NK-92 treated with Interleukin-12 subunit alpha and Interleukin-12 subunit beta, amount 100 ng/mL, for 24 hours (cell line): ENCODE measurements around the gene C11orf21.
"Not testable (repeated sequence)": the region's sequence is repeated elsewhere in the genome, so short reads cannot be mapped to it uniquely, and the experiment has no call there.

Experiments
- DNase-seq: peaks from one replicate; lab custom pipeline; 2025; lab: John Stamatoyannopoulos, UW

Gene C11orf21

DNA sequence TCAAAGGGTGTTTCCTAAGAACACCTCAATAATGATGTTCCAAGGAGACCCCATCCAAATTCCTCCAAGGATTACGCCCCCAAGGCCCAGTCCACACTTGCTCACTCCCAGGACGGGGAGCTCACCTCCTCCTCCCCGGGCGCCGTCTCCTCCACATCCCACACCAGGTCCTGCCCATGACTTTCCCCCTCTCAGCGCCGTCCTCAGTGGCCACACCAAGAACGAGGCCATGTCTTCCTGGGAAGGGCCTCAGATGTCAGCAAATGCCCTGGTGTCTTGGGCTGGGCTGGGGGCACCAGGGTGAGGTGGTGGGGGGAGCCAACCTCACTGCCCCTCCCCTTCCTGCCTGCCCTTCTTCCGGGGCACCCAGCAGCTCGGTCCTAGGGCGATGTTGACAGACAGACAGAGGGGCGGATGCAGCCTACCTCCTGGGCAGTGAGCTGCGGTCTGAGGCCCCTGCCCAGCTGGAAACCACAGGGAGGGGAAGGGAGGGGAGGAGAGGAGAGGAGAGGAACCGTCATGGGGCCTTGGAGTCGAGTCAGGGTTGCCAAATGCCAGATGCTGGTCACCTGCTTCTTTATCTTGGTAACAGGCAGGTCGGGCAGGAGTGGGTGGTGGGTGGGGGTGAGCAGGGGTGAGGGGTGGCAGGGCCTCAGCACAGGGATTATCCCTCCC is at the start of gene C11orf21, which contains the start of gene TSPAN32:
TSS of gene C11orf21 (minus strand) at position 288 of the 675 bp plus-strand sequence. CDS start at position 178, 110 bp downstream.
TSS of gene TSPAN32 (plus strand) at position 383 of the 675 bp plus-strand sequence. CDS start at position 520, 137 bp downstream.
- DNase-seq, result peak; percentile 57

DNA sequence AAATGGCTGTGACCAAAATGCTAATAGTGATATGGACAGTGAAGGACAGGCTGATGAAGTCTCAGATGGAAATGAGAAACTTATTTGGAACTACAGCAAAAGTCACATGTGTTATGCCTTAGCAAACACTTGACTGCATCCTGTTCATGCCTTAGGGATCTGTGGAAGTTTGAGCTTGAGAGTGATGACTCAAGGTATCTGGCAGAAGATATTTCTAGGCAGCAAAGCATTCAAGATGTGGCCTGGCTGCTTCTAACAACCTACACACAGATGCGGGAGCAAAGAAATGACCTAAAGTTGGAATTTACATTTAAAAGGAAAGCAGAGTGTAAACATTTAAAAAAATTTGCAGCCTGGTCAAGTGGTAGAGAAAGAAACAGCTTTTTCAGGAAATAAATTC is 47.3 kb upstream of the C11orf21 start:
- DNase-seq, result no peak

DNA sequence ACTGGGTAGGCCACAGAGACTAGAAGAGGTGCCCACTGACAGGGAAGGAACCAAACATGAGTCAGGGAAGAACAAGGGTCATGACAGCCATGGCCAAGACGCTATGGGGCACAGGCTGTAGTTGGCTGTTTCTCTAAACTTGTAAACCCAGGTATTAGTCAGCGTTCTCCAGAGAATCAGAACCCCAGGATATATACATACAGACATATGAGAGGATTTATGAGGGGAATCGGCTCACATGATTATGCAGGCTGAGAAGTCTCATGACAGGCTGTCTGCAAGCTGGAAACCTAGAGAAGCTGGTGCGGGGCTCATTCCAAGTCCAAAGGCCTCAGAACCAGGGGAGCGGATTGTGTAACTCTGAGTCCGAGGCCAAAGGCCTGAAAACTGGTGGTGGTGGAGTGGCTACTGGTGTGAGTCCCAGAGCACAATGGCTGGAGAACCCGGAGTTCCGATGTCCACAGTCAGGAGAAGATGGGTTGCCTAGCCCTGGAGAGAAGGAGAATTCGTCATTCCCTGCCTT is 45.7 kb upstream of the C11orf21 start:
- DNase-seq, result no peak

DNA sequence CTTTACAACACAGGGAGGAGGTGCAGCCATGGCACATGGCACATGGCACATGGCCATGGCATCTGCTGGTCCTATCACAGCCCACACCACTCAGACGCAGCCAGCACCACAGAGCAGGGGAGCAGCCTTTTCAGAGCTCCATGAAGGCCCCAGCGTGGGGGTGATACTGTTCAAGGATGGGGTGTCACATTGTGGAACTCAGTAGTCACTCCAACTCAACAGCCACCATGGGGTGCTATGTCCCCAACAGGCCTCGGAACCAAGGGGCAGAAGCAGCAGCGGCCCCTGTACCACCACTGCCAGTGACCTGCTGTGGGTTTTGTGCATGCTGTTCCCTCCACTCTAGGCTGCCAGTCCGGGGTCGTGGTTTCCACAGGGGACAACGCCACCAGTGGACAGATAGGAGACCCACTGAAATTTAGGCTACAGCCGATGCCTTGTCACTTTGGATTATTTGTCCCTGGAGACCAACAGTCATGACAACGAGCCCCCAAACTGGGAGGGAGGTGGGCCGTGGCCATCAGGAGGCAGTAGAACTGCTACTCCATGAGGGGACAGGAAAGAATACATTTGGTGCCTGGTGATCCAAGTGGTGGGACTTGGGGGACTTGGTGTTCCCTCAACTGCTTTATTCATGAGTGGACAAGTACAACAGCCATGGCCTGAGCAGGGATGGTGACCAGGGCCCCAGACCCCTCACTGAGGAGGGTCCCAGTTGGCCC is 45.0 kb upstream of the C11orf21 start:
- DNase-seq, result no peak

DNA sequence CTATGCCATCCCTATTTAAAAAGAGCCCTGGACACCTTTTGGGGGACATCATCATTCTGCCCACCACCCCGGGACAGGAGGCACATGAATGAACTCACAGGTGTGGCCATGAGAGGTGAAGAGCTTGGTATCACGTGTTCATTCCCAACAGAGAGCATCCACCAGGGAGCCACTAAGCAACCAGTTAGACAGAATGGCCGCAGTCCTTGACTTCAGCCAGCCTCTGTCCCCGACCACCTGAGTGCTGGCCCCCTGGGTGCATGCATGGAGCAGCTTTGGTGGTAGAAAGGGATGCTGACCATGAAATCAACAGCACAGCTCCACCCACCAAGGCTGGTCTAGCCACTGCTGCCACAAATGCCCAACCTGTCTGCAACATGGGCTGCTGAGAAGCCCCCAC is 44.3 kb upstream of the C11orf21 start:
- no peak for DNase-seq

DNA sequence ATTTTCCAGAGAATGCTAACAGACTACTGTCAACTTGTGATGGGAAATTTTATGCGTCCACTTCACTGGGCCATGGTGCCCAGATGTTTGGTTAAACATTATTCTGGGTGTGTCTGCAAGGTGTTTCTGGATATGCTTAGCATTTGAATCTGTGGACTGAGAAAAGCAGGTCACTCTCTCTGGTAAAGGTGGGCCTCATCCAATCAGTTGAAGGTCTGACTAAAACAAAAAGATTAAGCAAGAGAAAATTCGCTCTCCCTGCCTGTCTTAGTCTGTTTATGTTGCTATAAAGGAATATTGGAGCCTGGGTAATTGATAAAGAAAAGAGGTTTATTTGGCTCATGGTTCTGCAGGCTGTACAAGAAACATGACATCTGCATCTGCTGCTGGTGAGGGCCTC is 43.3 kb upstream of the C11orf21 start:
- DNase-seq, result no peak

DNA sequence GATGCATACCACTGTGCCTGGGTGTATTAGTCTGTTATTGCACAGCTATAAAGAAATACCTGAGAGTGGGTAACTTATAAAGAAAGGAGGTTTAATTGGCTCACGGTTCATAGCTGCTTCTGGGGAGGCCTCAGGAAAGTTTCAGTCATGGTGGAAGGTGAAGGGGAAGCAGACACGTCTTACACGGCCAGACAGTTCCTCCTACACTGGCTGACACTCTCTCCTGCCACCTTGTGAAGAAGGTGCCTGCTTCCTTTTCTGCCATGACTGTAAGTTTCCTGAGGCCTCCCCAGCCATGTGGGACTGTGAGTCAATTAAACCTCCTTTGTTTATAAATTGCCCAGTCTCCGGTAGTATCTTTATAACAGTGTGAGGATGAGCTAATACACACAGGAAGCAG is 41.8 kb upstream of the C11orf21 start:
- no peak for DNase-seq

DNA sequence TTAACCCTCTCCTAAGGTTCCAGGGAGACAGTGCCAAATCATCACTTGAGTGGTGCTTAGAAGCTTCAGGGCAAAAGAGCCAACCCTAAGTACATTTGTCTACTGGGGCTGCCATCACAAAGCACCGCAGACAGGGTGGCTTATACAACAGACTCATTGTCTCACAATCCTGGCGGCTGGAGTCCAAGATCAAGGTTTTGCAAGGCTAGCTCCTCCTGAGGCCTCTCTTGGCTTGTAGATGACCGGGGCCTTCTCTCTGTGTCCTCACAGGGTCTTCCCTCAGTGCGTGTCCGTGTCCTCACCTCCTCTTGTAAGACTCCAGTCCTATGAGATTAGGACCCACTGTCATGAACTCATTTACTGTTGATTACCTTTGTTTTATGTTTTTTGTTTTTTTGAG is 41.3 kb upstream of the C11orf21 start:
- no peak for DNase-seq

DNA sequence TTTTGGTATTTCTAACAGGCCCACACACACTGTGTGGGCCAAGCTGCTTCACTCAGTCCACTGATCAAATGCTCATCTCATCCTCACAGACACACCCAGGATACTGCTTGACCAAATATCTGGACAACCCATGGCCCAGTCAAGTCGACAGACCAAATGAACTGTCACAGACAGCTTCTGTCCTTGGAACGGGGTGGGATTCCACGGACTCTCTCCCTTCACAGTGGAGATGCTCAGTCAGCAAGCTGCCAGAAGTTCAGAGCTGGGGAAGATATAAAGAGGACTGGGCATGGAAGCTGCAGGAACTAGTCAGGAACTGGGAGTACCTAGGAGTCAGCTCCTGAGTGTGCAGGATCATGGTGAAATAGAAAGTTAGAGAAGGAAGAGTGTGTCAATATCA is 40.8 kb upstream of the C11orf21 start:
- DNase-seq, result no peak

DNA sequence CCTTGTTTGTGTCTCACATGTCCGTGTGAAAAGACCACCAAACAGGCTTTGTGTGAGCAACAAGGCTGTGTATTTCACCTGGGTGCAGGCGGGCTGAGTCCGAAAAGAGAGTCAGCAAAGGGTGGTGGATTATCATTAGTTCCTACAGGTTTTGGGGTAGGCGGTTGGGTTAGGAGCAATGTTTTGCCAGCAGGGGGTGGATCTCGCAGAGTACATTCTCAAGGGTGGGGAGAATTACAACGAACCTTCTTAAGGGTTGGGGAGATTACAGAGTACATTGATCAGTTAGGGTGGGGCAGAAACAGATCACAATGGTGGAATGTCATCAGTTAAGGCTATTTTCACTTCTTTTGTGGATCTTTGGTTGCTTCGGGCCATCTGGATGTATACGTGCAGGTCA is 37.0 kb upstream of the C11orf21 start:
- DNase-seq, result not testable (repeated sequence)

DNA sequence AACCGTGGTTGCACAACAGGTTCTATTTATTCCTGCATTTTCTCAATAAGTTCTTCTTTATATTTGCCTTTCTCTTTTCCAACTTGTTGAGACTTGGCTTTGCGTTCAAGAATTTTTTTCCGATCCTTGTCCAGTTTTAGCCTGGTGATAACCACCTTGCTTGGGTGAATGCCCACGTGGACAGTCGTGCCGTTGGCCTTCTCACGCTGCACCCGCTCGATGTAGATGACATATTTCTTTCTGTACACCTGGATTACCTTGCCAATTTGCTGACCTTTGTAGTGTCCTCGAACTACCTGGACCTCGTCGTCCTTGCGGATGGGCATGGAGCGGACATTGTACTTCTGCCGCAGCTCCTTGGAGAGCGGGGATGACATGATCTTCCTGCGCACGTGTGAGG is 33.6 kb upstream of the C11orf21 start:
- not testable (repeated sequence) for DNase-seq

DNA sequence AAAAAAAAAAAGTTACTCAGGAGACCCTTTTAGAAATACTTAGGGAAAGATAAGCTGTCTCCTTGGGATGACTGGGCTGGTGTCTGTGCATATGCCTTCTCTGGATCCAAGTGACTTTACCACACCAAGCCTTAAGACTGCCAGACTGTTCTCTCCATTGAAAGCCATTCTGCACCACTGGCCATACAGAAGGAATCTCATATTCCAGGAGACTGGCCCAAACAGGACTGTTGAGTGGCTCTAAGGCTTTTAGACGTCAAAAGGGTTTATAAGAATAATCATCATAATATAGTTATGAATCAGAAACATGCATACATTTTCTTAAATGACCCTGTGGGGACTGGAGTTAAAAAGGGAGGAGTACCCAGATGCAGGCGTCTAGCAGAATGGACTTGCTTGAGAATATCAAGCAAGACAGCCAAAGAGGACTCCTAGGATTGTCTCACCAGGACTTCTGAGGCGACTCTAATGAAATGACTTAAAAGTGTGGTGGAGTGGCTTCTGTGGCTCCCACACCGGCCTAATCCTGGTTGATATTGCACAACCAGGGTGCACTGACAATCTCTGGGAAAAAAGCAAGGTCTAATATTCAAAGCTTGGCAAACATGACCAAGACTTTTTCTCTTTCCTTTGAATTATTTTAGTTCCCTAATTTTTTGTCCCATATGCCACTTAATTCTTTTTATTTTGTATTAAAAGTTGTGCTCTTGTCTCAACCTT is 31.9 kb upstream of the C11orf21 start:
- not testable (repeated sequence) for DNase-seq

DNA sequence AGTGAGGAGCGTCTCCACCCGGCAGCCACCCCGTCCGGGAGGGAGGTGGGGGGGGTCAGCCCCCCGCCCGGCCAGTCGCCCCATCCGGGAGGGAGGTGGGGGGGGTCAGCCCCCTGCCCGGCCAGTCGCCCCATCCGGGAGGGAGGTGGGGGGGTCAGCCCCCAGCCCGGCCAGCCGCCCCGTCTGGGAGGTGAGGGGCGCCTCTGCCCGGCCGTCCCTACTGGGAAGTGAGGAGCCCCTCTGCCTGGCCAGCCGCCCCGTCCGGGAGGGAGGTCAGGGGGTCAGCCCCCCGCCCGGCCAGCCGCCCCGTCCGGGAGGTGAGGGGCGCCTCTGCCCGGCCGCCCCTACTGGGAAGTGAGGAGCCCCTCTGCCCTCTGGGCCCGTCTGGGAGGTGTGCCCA is 30.9 kb upstream of the C11orf21 start:
- DNase-seq, result not testable (repeated sequence)

DNA sequence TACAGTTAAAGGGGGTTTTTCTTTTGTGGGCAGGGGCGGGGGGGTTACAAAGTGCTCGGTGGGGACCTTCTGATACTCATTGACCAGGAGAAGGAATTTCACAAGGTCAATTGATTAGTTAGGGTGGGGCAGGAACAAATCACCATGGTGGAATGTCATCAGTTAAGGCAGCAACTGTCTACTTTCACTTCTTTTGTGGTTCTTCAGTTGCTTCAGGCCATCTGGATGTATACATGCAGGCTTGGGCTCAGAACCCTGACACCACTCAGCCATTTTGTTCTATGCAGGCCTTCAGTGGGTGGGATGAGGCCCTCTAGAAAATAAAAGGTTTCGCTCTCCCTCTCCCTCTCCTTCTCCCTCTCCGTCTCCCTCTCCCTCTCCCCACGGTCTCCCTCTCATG is 29.7 kb upstream of the C11orf21 start:
- DNase-seq, result no peak

DNA sequence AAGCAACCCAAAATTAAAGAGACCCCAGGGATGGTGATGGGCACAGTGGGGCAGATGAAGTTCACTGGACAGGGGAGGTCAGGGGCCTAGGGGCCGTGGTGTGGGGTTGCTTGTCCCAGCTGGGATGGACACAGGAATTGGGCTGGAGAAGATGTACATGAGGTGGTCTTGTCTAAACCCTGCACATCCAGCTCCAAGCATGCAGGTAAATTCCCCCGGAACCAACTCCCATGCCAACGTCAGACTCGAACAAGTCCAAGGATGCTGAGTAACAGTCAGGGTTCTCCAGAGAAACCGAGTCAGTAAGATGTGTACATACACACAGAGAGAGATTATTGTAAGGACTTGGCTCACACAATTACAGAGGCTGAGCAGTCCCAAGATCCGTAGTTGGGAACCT is 29.0 kb upstream of the C11orf21 start:
- DNase-seq, result no peak

DNA sequence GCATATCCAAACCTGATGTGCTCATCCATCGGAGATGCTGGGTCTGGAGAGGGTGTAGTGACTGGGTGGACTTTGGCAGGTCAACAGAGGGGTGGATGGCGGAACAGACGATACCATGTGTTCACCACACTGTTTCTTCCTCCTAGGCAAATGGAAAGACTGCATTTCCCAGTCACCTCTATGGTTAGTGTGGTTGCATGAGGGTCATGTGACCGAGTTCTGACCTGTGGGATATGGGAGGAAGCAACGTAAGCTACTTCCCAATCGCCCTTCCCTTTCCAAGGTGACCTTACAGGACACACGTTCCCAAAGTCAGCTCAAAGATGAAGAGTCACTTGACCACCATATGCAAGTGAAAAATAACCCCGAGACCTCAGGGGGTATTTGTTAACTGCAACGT is 27.8 kb upstream of the C11orf21 start:
- DNase-seq, result no peak

DNA sequence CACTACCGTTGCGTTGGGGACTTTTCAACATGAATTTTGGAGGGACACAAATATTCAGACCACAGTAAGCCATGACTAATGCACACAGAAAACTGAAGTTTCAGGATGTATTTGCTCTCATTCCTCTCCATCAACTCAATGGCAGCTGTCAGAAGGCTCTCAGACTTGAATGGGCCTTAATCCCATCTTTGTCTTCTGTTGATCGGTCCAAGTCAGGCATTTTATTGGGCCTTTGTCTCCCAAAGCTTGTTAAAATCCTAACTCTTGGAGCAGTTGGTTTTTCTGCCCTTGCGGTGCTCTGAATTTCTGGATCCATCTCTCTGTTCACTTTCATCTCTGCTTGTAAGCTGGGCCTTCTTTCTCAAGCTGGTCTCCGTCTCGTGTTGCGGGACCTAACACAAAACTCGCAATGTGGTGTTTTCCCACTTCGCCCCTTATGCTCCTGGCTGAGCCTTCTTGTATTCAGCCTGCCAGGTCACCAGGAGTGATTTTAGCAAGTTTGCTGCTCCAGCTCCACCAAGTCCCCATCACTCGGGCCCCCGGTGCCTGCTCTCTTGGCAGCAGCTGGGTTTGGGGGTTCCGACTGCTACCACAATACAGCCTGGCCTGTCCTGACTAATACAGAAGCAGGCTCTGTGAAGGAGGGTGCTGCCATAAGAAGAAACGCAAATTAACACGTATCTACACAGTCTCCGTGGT is 27.1 kb upstream of the C11orf21 start:
- no peak for DNase-seq

DNA sequence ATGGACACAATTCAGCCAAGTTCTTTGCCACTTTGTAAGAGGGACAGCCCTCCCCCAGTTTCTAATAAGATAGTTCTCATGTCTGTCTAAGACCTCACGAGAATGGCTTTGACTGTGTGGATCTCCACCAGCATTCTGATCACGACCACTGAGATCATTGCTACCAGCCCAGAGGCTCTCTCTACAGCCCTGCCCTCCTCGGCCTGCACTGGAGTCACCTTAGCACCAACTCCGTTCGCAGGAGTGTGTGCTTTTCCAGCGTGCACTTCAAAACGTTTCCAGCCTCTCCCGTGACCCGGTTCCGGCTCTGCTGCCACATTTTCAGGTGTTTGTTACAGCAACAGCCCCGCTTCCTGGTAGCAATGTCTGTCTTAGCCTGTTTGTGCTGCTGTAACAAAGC is 26.3 kb upstream of the C11orf21 start:
- DNase-seq, result no peak

DNA sequence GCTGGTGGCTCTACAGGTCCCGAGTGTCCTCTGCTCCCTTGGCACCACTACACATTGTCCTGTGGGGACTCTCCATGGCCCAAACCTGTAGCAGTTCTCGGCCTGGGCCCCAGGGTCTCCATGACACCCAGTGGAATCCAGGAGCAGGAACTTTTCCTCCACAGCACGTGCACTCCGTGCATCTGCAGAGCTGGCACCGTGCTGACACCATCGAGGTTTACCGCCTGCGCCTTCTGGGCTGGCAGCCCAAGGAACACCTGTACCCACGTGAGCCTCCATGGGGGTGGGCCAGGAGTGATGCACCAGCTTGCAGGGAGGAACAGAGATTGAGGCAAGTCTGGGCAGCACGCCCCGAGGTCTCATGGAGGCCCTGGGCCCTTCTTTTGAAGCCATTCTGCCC is 25.3 kb upstream of the C11orf21 start:
- DNase-seq, result no peak

DNA sequence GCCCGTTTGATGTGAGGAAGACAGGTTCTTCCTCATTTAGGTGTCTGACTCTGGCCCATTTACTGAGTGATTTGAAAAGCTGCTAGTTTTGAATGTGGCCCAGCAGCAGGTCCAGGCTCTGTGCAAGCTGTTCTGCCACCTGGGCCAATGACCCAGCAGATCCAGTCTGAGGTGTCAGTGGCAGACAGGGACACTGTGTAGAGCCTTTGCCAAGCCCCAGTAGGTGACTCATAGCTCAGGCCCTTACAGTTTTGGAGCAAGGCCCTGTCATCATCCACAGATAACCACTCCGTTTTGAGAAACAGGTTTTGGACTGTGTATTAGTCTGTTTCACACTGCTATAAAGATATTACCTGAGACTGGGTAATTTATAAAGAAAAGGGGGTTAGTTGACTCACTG is 24.0 kb upstream of the C11orf21 start:
- DNase-seq, result no peak

DNA sequence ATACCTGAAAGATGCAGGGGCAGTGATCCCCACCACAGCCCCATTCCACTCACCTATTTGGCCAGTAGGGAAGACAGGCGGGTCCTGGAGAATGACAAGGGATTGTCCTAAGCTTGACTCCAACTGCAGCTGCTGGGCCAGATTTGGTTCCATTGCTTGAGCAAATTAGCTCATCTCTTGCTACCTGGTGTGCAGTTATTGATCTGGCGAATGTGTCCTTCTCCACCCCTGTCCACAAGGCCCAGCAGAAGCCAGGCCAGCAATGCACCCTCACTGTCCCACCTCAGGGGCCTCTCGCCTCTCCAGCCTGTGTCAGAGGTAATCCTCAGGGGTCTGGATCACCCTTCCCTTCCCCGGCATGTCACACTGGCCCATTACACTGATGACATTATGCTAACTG is 23.4 kb upstream of the C11orf21 start:
- DNase-seq, result no peak

DNA sequence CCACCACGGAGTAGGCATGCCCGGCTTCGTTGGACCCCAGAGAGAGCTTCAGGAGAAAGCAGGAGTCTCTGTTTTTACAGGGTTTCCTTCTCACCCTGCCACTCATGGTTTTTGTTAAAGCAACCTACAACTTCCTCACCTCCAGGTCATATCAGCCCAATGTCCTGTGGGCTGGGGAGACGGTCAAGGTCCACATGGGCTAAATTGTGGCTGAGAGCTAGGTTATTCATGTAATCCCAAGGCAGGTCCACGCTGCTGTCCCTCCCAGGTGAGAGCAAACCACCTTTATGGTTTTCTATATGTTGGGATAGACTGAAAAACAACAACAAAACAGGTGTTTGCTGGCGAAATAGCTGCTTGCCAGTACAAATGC is 19.6 kb upstream of the C11orf21 start:
- DNase-seq, result no peak
